Measurements from ENCODE around the gene SLC15A3. TPM values are rescaled to one million over a fixed set of nuclear protein-coding genes. Genes with fewer than 3 reads are reported as not detected.

Gene SLC15A3
- total and polyA plus RNA-seq, 2 experiments from 2014 or later: 14.2 to 15.8 TPM

GRCh38 chr11:60942970-60943565 is 8.9 kb downstream of the SLC15A3 start (continued):
- TF ChIP-seq STAT1 (IDR thresholded peaks at IDR 0.05; ENCODE audit: unreplicated experiment) (no peak), NANOG (IDR thresholded peaks at IDR 0.05; ENCODE audit: borderline replicate concordance) (no peak), CTCF (conservative IDR thresholded peaks at IDR 0.05; ENCODE audit: low read depth in 2 of 2) (no peak), EZH2 (IDR thresholded peaks at IDR 0.05; ENCODE audit: low read depth, unreplicated experiment) (no peak), ETS1 (IDR thresholded peaks at IDR 0.05) (no peak), ZNF331 (CRISPR knock-in tag; IDR thresholded peaks at IDR 0.05; ENCODE audit: low read depth) (no peak)

- no peak overlapping the region for H3K4me3 Mint-ChIP-seq
- Histone ChIP-seq H2AFZ (no peak overlapping the region), H3K27me3 (ENCODE audit: insufficient read depth) (no peaks in the 10 kb centered on the region)
- TF ChIP-seq ZNF114 (CRISPR knock-in tag; IDR thresholded peaks at IDR 0.05) (no peak), ZNF331 (CRISPR knock-in tag; IDR thresholded peaks at IDR 0.05; ENCODE audit: low read depth) (no peak), EZH2phosphoT487 (IDR thresholded peaks at IDR 0.05; ENCODE audit: unreplicated experiment) (no peak), NANOG (IDR thresholded peaks at IDR 0.05; ENCODE audit: borderline replicate concordance) (no peak), EZH2 (IDR thresholded peaks at IDR 0.05; ENCODE audit: low read depth, unreplicated experiment) (no peak), POLR2AphosphoS5 (IDR thresholded peaks at IDR 0.05; ENCODE audit: low read depth) (no peak), REST (IDR thresholded peaks at IDR 0.05; ENCODE audit: unreplicated experiment) (no peak), JUNB (IDR thresholded peaks at IDR 0.05; ENCODE audit: unreplicated experiment) (no peak), ETS1 (IDR thresholded peaks at IDR 0.05) (no peak)
Measured at GRCh38 chr11:60942219-60942618, 9.8 kb downstream of the SLC15A3 start.

More at GRCh38 chr11:60942219-60942618, 9.8 kb downstream of the SLC15A3 start:
- Histone ChIP-seq H4K20me1 (replicated peaks; ENCODE audit: insufficient read depth) (peaks cover 3% of the 10 kb centered on the region; the same call in 1 of the 2 replicates), H3K4me3 (no peak overlapping the region), H3K36me3 (ENCODE audit: insufficient read depth) (no peaks in the 10 kb centered on the region), H3K4me1 (ENCODE audit: insufficient read depth) (peaks cover 3% of the 10 kb centered on the region), H3K27ac (ENCODE audit: low read depth) (no peak overlapping the region), H3K79me2 (replicated peaks; ENCODE audit: insufficient read depth) (no peaks in the 10 kb centered on the region), H3K4me2 (no peak overlapping the region), H3F3A (replicated peaks; ENCODE audit: low read depth) (no peaks in the 10 kb centered on the region), H3K9me2 (ENCODE audit: insufficient read depth) (no peaks in the 10 kb centered on the region)
- Mint-ChIP-seq H3K36me3 (ENCODE audit: low read depth) (peaks cover 12% of the 10 kb centered on the region; the same call in 1 of the 3 replicates), H3K9me3 (no peaks in the 10 kb centered on the region), H3K27me3 (ENCODE audit: insufficient read depth, low read depth, poor library complexity) (peaks cover 11% of the 10 kb centered on the region), H3K27ac (no peak overlapping the region), H3K4me1 (peaks cover 16% of the 10 kb centered on the region)
- no peak for ATAC-seq
- no peak for DNase-seq (ENCODE audit: low spot score)
